ENCODE measurements around the gene STK32A. TPM values are rescaled to one million over a fixed set of nuclear protein-coding genes. Genes with fewer than 3 reads are reported as not detected.

STK32A gene
- polyA plus RNA-seq, 2 of the 4 experiments (the other 2 are of a cell fraction), result 0.45 to 1.2 TPM

DNA sequence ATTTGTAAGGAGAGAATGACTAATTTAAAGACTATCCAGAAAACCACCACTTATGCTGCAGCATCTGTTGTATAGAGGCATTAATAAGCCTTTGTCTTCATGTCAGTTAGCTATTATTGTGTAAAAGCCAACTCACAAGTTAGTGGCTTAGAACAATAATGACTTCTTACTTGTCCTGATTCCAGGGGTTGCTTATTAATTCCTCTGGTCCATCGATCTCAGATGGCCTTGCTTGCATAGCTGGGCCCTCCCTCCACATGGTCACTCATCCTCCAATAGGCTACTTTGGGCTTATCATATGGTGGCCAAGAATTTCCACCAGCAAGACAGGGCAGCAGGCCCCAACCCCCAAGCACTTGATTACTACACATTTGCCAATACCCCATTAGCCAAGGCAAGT, 44.5 kb upstream of the STK32A start:
- POLR2A ChIA-PET, result no interaction called here
- CTCF ChIA-PET, result interaction anchor here (0.6 to 5.3 kb wide), 2 partner anchors 202 to 657 kb away, joined by 4 to 63 read pairs; no protein-coding TSS in a partner anchor

DNA sequence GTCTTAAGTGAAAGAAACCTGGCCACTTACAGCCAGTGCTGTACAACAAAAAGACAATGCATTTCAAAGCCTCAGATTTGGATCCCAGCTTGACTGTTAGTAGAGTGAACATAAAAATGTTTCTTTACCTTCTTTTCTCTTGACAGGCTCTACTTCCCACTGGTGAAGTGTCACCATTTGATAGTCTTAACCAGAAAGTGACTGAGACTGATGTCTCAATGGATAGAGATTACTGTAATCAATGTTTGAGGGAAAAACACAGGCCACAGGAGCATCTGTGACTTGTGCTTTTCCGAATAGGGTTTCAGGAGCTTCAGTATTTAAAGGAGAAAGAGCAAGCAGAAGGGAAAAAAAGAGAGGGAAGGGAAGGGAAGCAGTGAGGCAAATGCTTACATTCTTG, 41.7 kb upstream of the STK32A start:
- Histone ChIP-seq H3K4me1 (no peaks in the 10 kb centered on the region), H3K4me2 (no peak overlapping the region), H3K27ac (no peak overlapping the region), H3K4me3 (no peak overlapping the region), H3K9me3 (no peaks in the 10 kb centered on the region)
- ATAC-seq (no peak), DNase-seq (ENCODE audit: low read depth in 1 of 2, low spot score in 1 of 2) (no peak), FAIRE-seq (no peak)
- TF ChIP-seq JUNB (IDR thresholded peaks at IDR 0.05) (no peak), EHF (CRISPR knock-in tag; IDR thresholded peaks at IDR 0.05) (no peak), NR3C1 (IDR thresholded peaks at IDR 0.05) (no peak), CEBPB (IDR thresholded peaks at IDR 0.05) (no peak), FOXS1 (CRISPR knock-in tag; IDR thresholded peaks at IDR 0.05) (no peak), ZSCAN20 (CRISPR knock-in tag; IDR thresholded peaks at IDR 0.05) (no peak), ZFP36 (IDR thresholded peaks at IDR 0.05; ENCODE audit: borderline replicate concordance, partially characterized antibody) (no peak), HOXA7 (CRISPR knock-in tag; IDR thresholded peaks at IDR 0.05) (no peak), ESRRA (IDR thresholded peaks at IDR 0.05; ENCODE audit: borderline replicate concordance, low read length) (no peak), POLR2AphosphoS2 (conservative IDR thresholded peaks at IDR 0.05; ENCODE audit: low read length) (no peak), CHD2 (IDR thresholded peaks at IDR 0.05; ENCODE audit: low read length, partially characterized antibody) (no peak), ZNF302 (CRISPR knock-in tag; IDR thresholded peaks at IDR 0.05) (no peak), FOSB (CRISPR knock-in tag; IDR thresholded peaks at IDR 0.05) (no peak), GATA3 (IDR thresholded peaks at IDR 0.05; ENCODE audit: borderline replicate concordance) (no peak), CBX2 (IDR thresholded peaks at IDR 0.05; ENCODE audit: borderline replicate concordance, low read depth) (no peak), MAZ (IDR thresholded peaks at IDR 0.05; ENCODE audit: borderline replicate concordance, low read depth, low read length) (no peak)
- TF ChIP-seq, protein P1, sequence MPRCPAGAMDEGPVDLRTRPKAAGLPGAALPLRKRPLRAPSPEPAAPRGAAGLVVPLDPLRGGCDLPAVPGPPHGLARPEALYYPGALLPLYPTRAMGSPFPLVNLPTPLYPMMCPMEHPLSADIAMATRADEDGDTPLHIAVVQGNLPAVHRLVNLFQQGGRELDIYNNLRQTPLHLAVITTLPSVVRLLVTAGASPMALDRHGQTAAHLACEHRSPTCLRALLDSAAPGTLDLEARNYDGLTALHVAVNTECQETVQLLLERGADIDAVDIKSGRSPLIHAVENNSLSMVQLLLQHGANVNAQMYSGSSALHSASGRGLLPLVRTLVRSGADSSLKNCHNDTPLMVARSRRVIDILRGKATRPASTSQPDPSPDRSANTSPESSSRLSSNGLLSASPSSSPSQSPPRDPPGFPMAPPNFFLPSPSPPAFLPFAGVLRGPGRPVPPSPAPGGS (IDR thresholded peaks at IDR 0.05), result no peak
- ChIA-PET POLR2A (no interaction called here), CTCF (interaction anchor here (0.8 to 1.7 kb wide), 3 partner anchors 177 to 660 kb away, joined by 3 to 4 read pairs (median 3); no protein-coding TSS in a partner anchor)
- WGBS (ENCODE audit: missing lambda C conversion rate), result 7% methylated on average over 1 of the region's 1 CpG

More for the DNA sequence above, 44.5 kb upstream of the STK32A start:
- Histone ChIP-seq H3K4me3 (no peak overlapping the region), H3K9me3 (no peaks in the 10 kb centered on the region), H3K4me1 (no peaks in the 10 kb centered on the region), H3K27ac (no peak overlapping the region), H3K4me2 (no peak overlapping the region)
- no peak for ATAC-seq
- FAIRE-seq, result no peak
- TF ChIP-seq RFX5 (IDR thresholded peaks at IDR 0.05) (no peak), ZSCAN20 (CRISPR knock-in tag; IDR thresholded peaks at IDR 0.05) (no peak), FOXS1 (CRISPR knock-in tag; IDR thresholded peaks at IDR 0.05) (no peak), CBX2 (IDR thresholded peaks at IDR 0.05; ENCODE audit: borderline replicate concordance, low read depth) (no peak), HOXA7 (CRISPR knock-in tag; IDR thresholded peaks at IDR 0.05) (no peak), POLR2AphosphoS2 (conservative IDR thresholded peaks at IDR 0.05; ENCODE audit: low read length) (no peak), CHD4 (IDR thresholded peaks at IDR 0.05; ENCODE audit: borderline replicate concordance) (no peak), KDM1A (IDR thresholded peaks at IDR 0.05; ENCODE audit: low read depth) (no peak), ZC3H11A (IDR thresholded peaks at IDR 0.05) (no peak), PHF8 (IDR thresholded peaks at IDR 0.05; ENCODE audit: borderline replicate concordance, low read depth) (no peak), RNF2 (IDR thresholded peaks at IDR 0.05; ENCODE audit: borderline replicate concordance, low read depth) (no peak), FOSL2 (IDR thresholded peaks at IDR 0.05) (no peak), FOSL2 (CRISPR knock-in tag; IDR thresholded peaks at IDR 0.05) (no peak)
- TF ChIP-seq, protein P2, sequence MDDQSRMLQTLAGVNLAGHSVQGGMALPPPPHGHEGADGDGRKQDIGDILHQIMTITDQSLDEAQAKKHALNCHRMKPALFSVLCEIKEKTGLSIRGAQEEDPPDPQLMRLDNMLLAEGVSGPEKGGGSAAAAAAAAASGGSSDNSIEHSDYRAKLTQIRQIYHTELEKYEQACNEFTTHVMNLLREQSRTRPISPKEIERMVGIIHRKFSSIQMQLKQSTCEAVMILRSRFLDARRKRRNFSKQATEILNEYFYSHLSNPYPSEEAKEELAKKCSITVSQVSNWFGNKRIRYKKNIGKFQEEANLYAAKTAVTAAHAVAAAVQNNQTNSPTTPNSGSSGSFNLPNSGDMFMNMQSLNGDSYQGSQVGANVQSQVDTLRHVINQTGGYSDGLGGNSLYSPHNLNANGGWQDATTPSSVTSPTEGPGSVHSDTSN (IDR thresholded peaks at IDR 0.05), result no peak
- TF ChIP-seq, protein P3, sequence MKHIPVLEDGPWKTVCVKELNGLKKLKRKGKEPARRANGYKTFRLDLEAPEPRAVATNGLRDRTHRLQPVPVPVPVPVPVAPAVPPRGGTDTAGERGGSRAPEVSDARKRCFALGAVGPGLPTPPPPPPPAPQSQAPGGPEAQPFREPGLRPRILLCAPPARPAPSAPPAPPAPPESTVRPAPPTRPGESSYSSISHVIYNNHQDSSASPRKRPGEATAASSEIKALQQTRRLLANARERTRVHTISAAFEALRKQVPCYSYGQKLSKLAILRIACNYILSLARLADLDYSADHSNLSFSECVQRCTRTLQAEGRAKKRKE (CRISPR knock-in tag; IDR thresholded peaks at IDR 0.05; ENCODE audit: low read depth), result no peak
- TF ChIP-seq, protein P4, sequence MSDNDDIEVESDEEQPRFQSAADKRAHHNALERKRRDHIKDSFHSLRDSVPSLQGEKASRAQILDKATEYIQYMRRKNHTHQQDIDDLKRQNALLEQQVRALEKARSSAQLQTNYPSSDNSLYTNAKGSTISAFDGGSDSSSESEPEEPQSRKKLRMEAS (IDR thresholded peaks at IDR 0.05), result no peak
- no peak for DNase-seq (ENCODE audit: low read depth in 1 of 2, low spot score in 1 of 2)
- WGBS (ENCODE audit: missing lambda C conversion rate), result 0% methylated on average over 1 of the region's 1 CpG

All from A549 (cell line).